ENCODE data around the gene IL34. TPM values are rescaled to one million over a fixed set of nuclear protein-coding genes. Genes with fewer than 3 reads are reported as not detected.
A peak's percentile ranks its signal among the peaks of the same experiment; 100 is the strongest.

The IL34 gene
- polyA plus RNA-seq, 1 donor (not counting 4 experiments of a cell fraction or from before 2014, with no cell fraction given): 0.08 TPM

GRCh38 chr16:70706948-70707465 lies 60.6 kb downstream of the IL34 start:
- no peaks in the 10 kb centered on the region for H3K27me3 ChIP-seq (ENCODE audit: control insufficient read depth, extremely low read depth, insufficient read depth, low read length)
- peak overlapping the region; percentile 75 for H3K4me2 ChIP-seq (ENCODE audit: control insufficient read depth, extremely low read depth, insufficient read depth, low read depth, low read length)
- peak; percentile 98 for FAIRE-seq
- H3K4me1 ChIP-seq (ENCODE audit: control insufficient read depth, extremely low read depth, insufficient read depth, low read length): peaks cover 37% of the 10 kb centered on the region
- H4K20me1 ChIP-seq (ENCODE audit: control insufficient read depth, extremely low read depth, insufficient read depth, low read length): no peaks in the 10 kb centered on the region
- peak overlapping the region; percentile 82 for H3K27ac ChIP-seq (ENCODE audit: control insufficient read depth, insufficient read depth, low read length)
- H3K9me1 ChIP-seq (ENCODE audit: control insufficient read depth, extremely low read depth, insufficient read depth, low read length): no peaks in the 10 kb centered on the region
- no peaks in the 10 kb centered on the region for H3K9me3 ChIP-seq (ENCODE audit: control insufficient read depth, low read depth, low read length)
- H3K4me3 ChIP-seq (ENCODE audit: control insufficient read depth in 2 of 3, extremely low read depth in 1 of 3, insufficient read depth in 2 of 3, low read depth in 1 of 3, low read length in 3 of 3): peak overlapping the region in 1 of 3 experiments; percentile 29
- dilution Hi-C loops (cut with MboI; ENCODE audit: extremely low pct_ligation_motif_present, low sequenced_read_pairs): no loop called here
- no peaks in the 10 kb centered on the region for H3K36me3 ChIP-seq (ENCODE audit: control insufficient read depth in 2 of 2, extremely low read depth in 1 of 2, insufficient read depth in 2 of 2, low read length in 2 of 2)
- no peaks in the 10 kb centered on the region for H3K79me2 ChIP-seq (ENCODE audit: control insufficient read depth, insufficient read depth, low read length)
- peak; percentile 92 for DNase-seq (ENCODE audit: low read depth, low spot score)
- peak overlapping the region; percentile 27 for H2AFZ ChIP-seq (ENCODE audit: control insufficient read depth, low read length)
- peak overlapping the region; percentile 39 for H3K9ac ChIP-seq (ENCODE audit: control insufficient read depth, extremely low read depth, insufficient read depth, low read length)
- TF ChIP-seq EZH2 (IDR thresholded peaks at IDR 0.05; ENCODE audit: low read length): no peak
- TF ChIP-seq CTCF (optimal IDR thresholded peaks at IDR 0.05 in 1 of 3, IDR thresholded peaks at IDR 0.05 in 1 of 3, conservative IDR thresholded peaks at IDR 0.05 in 1 of 3; ENCODE audit: extremely low read depth in 1 of 3, insufficient read depth in 2 of 3, low read length in 3 of 3): no peak

- H3K4me2 ChIP-seq (ENCODE audit: control insufficient read depth, extremely low read depth, insufficient read depth, low read depth, low read length): no peak overlapping the region
- H3K79me2 ChIP-seq (ENCODE audit: control insufficient read depth, insufficient read depth, low read length): no peaks in the 10 kb centered on the region
- H3K9me3 ChIP-seq (ENCODE audit: control insufficient read depth, low read depth, low read length): no peaks in the 10 kb centered on the region
- no peaks in the 10 kb centered on the region for H3K27me3 ChIP-seq (ENCODE audit: control insufficient read depth, extremely low read depth, insufficient read depth, low read length)
- H3K36me3 ChIP-seq (ENCODE audit: control insufficient read depth in 2 of 2, extremely low read depth in 1 of 2, insufficient read depth in 2 of 2, low read length in 2 of 2): no peaks in the 10 kb centered on the region
- H3K27ac ChIP-seq (ENCODE audit: control insufficient read depth, insufficient read depth, low read length): no peak overlapping the region
- DNase-seq (ENCODE audit: low read depth, low spot score) (no peak), FAIRE-seq (no peak)
- no peaks in the 10 kb centered on the region for H3K9me1 ChIP-seq (ENCODE audit: control insufficient read depth, extremely low read depth, insufficient read depth, low read length)
- peaks cover 27% of the 10 kb centered on the region for H3K4me1 ChIP-seq (ENCODE audit: control insufficient read depth, extremely low read depth, insufficient read depth, low read length)
- dilution Hi-C loops (cut with MboI; ENCODE audit: extremely low pct_ligation_motif_present, low sequenced_read_pairs): no loop called here
- TF ChIP-seq CTCF (optimal IDR thresholded peaks at IDR 0.05 in 1 of 3, IDR thresholded peaks at IDR 0.05 in 1 of 3, conservative IDR thresholded peaks at IDR 0.05 in 1 of 3; ENCODE audit: extremely low read depth in 1 of 3, insufficient read depth in 2 of 3, low read length in 3 of 3): no peak
- TF ChIP-seq EZH2 (IDR thresholded peaks at IDR 0.05; ENCODE audit: low read length): no peak
- H3K4me3 ChIP-seq (ENCODE audit: control insufficient read depth in 2 of 3, extremely low read depth in 1 of 3, insufficient read depth in 2 of 3, low read depth in 1 of 3, low read length in 3 of 3): no peak overlapping the region
- H3K9ac ChIP-seq (ENCODE audit: control insufficient read depth, extremely low read depth, insufficient read depth, low read length): no peak overlapping the region
- no peaks in the 10 kb centered on the region for H4K20me1 ChIP-seq (ENCODE audit: control insufficient read depth, extremely low read depth, insufficient read depth, low read length)
- H2AFZ ChIP-seq (ENCODE audit: control insufficient read depth, low read length): no peak overlapping the region
Measured at GRCh38 chr16:70708366-70709246, 62.2 kb downstream of the IL34 start.
